A673 (cell line): Measurements from ENCODE around the gene UNC45A. TPM values are rescaled to one million over a fixed set of nuclear protein-coding genes. Genes with fewer than 3 reads are reported as not detected.

ENCODE experiments used
- BruUV-seq: library from RNA; stranded (reverse); fragments of 400-500 nt; replicated peaks from 2 replicates; lab custom pipeline; 2021; lab: Mats Ljungman, UMichigan
- CTCF ChIA-PET: fragments of 300-600 bp; sonication (Branson Sonifier 250); formaldehyde crosslinking; loops from one replicate; lab custom pipeline; 2022; ENCODE audit warnings: antibody characterized with exemption; lab: Charles Lee
- POLR2A ChIA-PET: fragments of 300-600 bp; sonication (Branson Sonifier 250); formaldehyde crosslinking; loops from one replicate; lab custom pipeline; 2022; ENCODE audit warnings: antibody characterized with exemption; ENCODE audit not compliant: low non-redundant PET; lab: Charles Lee
- DNase-seq: peaks from one replicate; pipeline ENCODE4 v3.0.0-alpha.2; 2015; ENCODE audit warnings: low spot score
- H3K27ac ChIP-seq: fragments of 200-600 bp; sonication (generic); 2 replicates; pipeline ENCODE4 v1.5.1; 2016; ENCODE audit warnings: mixed run types, low read depth, mild to moderate bottlenecking, mixed read lengths, antibody characterized with exemption, low read length; ENCODE audit not compliant: poor library complexity, severe bottlenecking
- H3K27me3 ChIP-seq: fragments of 200-600 bp; sonication (generic); replicated peaks from 2 replicates; pipeline ENCODE4 v1.6.1; 2017; ENCODE audit warnings: mixed run types, low read depth, mild to moderate bottlenecking, mixed read lengths, antibody characterized with exemption, low read length; ENCODE audit not compliant: insufficient read depth, poor library complexity
- H3K36me3 ChIP-seq: fragments of 200-600 bp; sonication (generic); 2 replicates; pipeline ENCODE4 v1.6.1; 2016; ENCODE audit warnings: mixed run types, mild to moderate bottlenecking, mixed read lengths, antibody characterized with exemption, low read length; ENCODE audit not compliant: insufficient read depth, poor library complexity, severe bottlenecking
- H3K4me1 ChIP-seq: fragments of 200-600 bp; sonication (generic); 2 replicates; pipeline ENCODE4 v1.6.1; 2017; ENCODE audit warnings: mixed run types, mild to moderate bottlenecking, mixed read lengths, antibody characterized with exemption, low read length; ENCODE audit not compliant: insufficient read depth, poor library complexity, severe bottlenecking
- H3K4me3 ChIP-seq: fragments of 200-600 bp; sonication (generic); 2 replicates; pipeline ENCODE4 v1.5.1; 2016; ENCODE audit warnings: low read depth, mixed run types, mild to moderate bottlenecking, mixed read lengths, low read length; ENCODE audit not compliant: poor library complexity, severe bottlenecking
- H3K9me3 ChIP-seq: fragments of 200-600 bp; sonication (generic); 2 replicates; pipeline ENCODE4 v1.6.1; 2016; ENCODE audit warnings: mixed run types, low read depth, mild to moderate bottlenecking, mixed read lengths, antibody characterized with exemption, low read length; ENCODE audit not compliant: poor library complexity, severe bottlenecking
- CTCF ChIP-seq: fragments of 300-800, 200-600 bp; sonication (generic); conservative IDR thresholded peaks from 2 replicates; pipeline ENCODE4 v1.5.1; 2017; ENCODE audit warnings: low read depth, mild to moderate bottlenecking, antibody characterized with exemption, low read length, moderate library complexity, mixed read lengths
- EZH2 ChIP-seq: fragments of 200-600 bp; sonication (generic); IDR thresholded peaks from 2 replicates; pipeline ENCODE4 v1.6.1; 2017; ENCODE audit warnings: borderline replicate concordance, low read depth, mild to moderate bottlenecking, mixed read lengths, antibody characterized with exemption, low read length; ENCODE audit not compliant: poor library complexity, severe bottlenecking
- intact Hi-C: fragments of 100-400 bp; cut with micrococcal nuclease; formaldehyde crosslinking; loops from one replicate; pipeline ENCODE4 v1.10.0; 2022; ENCODE audit not compliant: unreplicated experiment
- total RNA-seq: library from RNA; stranded (reverse); gene quantifications from 2 replicates; pipeline ENCODE4 v1.2.3, GENCODE V29; 2021

The UNC45A gene
- total RNA-seq, 1 experiment from 2014 or later, result 74.4 TPM

GRCh38 chr15:90990446-90990845, 55.4 kb downstream of the UNC45A start:
- CTCF ChIA-PET, result interaction anchor here (0.6 kb wide), 1 partner anchor 363 kb away, joined by 3 read pairs; no protein-coding TSS in a partner anchor
- no TSS peak for BruUV-seq
- Histone ChIP-seq H3K36me3 (peaks cover 3% of the 10 kb centered on the region), H3K27me3 (no peaks in the 10 kb centered on the region), H3K4me3 (no peak overlapping the region), H3K4me1 (peaks cover 18% of the 10 kb centered on the region), H3K27ac (no peak overlapping the region), H3K9me3 (no peaks in the 10 kb centered on the region)
- intact Hi-C loops, result loop anchor here (5.0 kb wide), 1 partner anchor 33 kb away; no protein-coding TSS in a partner anchor
- TF ChIP-seq EZH2 (no peak), CTCF (no peak)
- DNase-seq, result no peak
- POLR2A ChIA-PET, result no interaction called here

- H3K4me1 ChIP-seq, result peaks cover 20% of the 10 kb centered on the region
- ChIA-PET CTCF (no interaction called here), POLR2A (interaction anchor here (0.6 kb wide), 1 partner anchor 194 kb away, joined by 3 read pairs; no protein-coding TSS in a partner anchor)
- H3K9me3 ChIP-seq, result no peaks in the 10 kb centered on the region
- H3K4me3 ChIP-seq, result no peak overlapping the region
- no peaks in the 10 kb centered on the region for H3K27me3 ChIP-seq
- intact Hi-C loops, result loop anchor here (5.0 kb wide), 1 partner anchor 34 kb away; no protein-coding TSS in a partner anchor
- H3K36me3 ChIP-seq, result peaks cover 3% of the 10 kb centered on the region
- no peak for DNase-seq
- TF ChIP-seq EZH2, result no peak
- TF ChIP-seq CTCF, result no peak
- no TSS peak for BruUV-seq
- H3K27ac ChIP-seq, result peak overlapping the region; percentile 40
Observed at GRCh38 chr15:90991587-90992285, 56.7 kb downstream of the UNC45A start.

DNA sequence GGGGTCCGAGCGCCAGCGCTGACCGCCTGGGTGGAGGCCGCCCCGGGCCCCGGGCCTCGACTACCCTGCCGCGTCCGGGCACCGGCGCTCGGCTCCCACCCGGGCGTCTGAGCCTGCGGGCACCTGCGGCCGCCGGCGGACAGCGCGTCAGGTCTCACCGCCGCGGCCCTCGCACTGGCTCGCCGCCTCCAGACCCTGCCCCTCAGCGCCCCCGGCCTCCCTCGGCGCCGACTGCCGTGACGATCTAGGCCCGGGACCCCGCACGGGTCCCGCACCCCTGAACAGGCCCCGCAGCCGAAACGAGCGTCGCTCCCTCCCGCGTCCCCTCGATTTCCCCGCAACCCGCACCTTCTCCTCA, 59.0 kb downstream of the UNC45A start:
- no TSS peak for BruUV-seq
- TF ChIP-seq EZH2 (no peak), CTCF (no peak)
- peaks cover 19% of the 10 kb centered on the region for H3K4me1 ChIP-seq
- CTCF ChIA-PET, result no interaction called here
- H3K4me3 ChIP-seq, result peak overlapping the region; percentile 99
- intact Hi-C loops, result loop anchor here (5.0 kb wide), 1 partner anchor 37 kb away; no protein-coding TSS in a partner anchor
- H3K9me3 ChIP-seq, result no peaks in the 10 kb centered on the region
- H3K27me3 ChIP-seq, result no peaks in the 10 kb centered on the region
- peaks cover 21% of the 10 kb centered on the region for H3K36me3 ChIP-seq
- no peak for DNase-seq
- peak overlapping the region; percentile 95 for H3K27ac ChIP-seq
- POLR2A ChIA-PET, result interaction anchor here (0.7 kb wide), 1 partner anchor 793 kb away, joined by 3 read pairs; the partner anchor contains the start of gene SEMA4B
